H1 (cell line): Measurements from ENCODE around the gene CHD2.

Experiments used
- BACH1 ChIP-seq: IDR thresholded peaks from 2 replicates; pipeline ENCODE4 v1.6.1; 2012; ENCODE audit warnings: low read length, improper control_type of control experiment
- CHD1 ChIP-seq: IDR thresholded peaks from 2 replicates; pipeline ENCODE4 v1.6.1; 2012; ENCODE audit warnings: low read depth, low read length, improper control_type of control experiment
- CREB1 ChIP-seq: IDR thresholded peaks from 2 replicates; pipeline ENCODE4 v1.6.1; 2012; ENCODE audit warnings: inconsistent platforms
- CTBP2 ChIP-seq: IDR thresholded peaks from 2 replicates; pipeline ENCODE4 v1.7.0; 2011; ENCODE audit warnings: borderline replicate concordance, mild to moderate bottlenecking, moderate library complexity, mixed read lengths, low read length; ENCODE audit not compliant: insufficient read depth, insufficient read length
- CTCF ChIP-seq, 3 experiments: IDR thresholded peaks; 1 replicate in 2 of 3; 2 replicates in 1 of 3; pipeline versions ENCODE4 v1.5.1 to v1.6.1; 2011; ENCODE audit warnings: low read length in 3 of 3, mild to moderate bottlenecking in 3 of 3, inconsistent platforms in 2 of 3, low read depth in 1 of 3, moderate library complexity in 1 of 3; ENCODE audit not compliant: insufficient read depth in 1 of 3; ENCODE audit errors: control extremely low read depth in 1 of 3
- HDAC6 ChIP-seq: IDR thresholded peaks from one replicate; pipeline ENCODE4 v1.7.1; 2012; ENCODE audit warnings: low read depth, mild to moderate bottlenecking, inconsistent platforms, low read length, moderate library complexity
- JUN ChIP-seq: IDR thresholded peaks from 2 replicates; pipeline ENCODE4 v1.6.1; 2011; ENCODE audit warnings: low read depth, mild to moderate bottlenecking, improper control_type of control experiment, low read length
- POLR2A ChIP-seq, 2 experiments: IDR thresholded peaks; 1 replicate in 1 of 2; 2 replicates in 1 of 2; pipeline ENCODE4 v1.6.1; 2011; ENCODE audit warnings: low read depth in 2 of 2, low read length in 2 of 2, mild to moderate bottlenecking in 2 of 2; ENCODE audit errors: control extremely low read depth in 1 of 2
- POLR2AphosphoS5 ChIP-seq: IDR thresholded peaks from 2 replicates; pipeline ENCODE4 v1.6.1; 2011; ENCODE audit warnings: low read depth, low read length
- SIN3A ChIP-seq, 2 experiments: IDR thresholded peaks in 1 of 2; conservative IDR thresholded peaks in 1 of 2; 2 replicates each; pipeline ENCODE4 v1.6.1; 2011 to 2012; ENCODE audit warnings: low read length in 2 of 2, improper control_type of control experiment in 1 of 2, low read depth in 1 of 2, mild to moderate bottlenecking in 1 of 2
- SUZ12 ChIP-seq: fragments of 200-600 bp; sonication (generic); IDR thresholded peaks from 2 replicates; pipeline ENCODE4 v1.6.1; 2012; ENCODE audit warnings: mild to moderate bottlenecking, inconsistent platforms, low read length, moderate library complexity, mixed read lengths
- TEAD4 ChIP-seq: IDR thresholded peaks from 2 replicates; pipeline ENCODE4 v1.6.1; 2012; ENCODE audit warnings: low read depth, low read length, inconsistent platforms, mixed read lengths
- YY1 ChIP-seq: IDR thresholded peaks from 2 replicates; pipeline ENCODE4 v1.6.1; 2011; ENCODE audit warnings: low read depth, mild to moderate bottlenecking, low read length
- TF ChIP-seq, protein P1 (sequence below): IDR thresholded peaks from 2 replicates; pipeline ENCODE4 v1.6.1; 2012; ENCODE audit warnings: low read length, inconsistent platforms

DNA sequence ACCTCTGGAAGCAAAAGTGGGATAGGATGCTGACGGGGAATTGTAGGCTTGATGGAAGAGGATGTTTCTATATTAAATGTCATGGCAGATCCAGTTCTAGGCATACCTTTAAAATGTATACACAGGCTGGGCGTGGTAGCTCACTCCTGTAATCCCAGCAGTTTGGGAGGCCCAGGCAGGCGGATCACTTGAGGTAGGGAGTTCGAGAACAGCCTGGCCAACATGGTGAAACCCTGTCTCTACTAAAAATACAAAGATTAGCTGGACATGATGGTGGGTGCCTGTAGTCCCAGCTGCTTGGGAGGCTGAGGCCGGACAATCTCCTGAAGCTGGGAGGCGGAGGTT is 8.6 kb downstream of the CHD2 start:
- TF ChIP-seq CTCF (IDR thresholded peaks at IDR 0.05; ENCODE audit: control extremely low read depth in 1 of 3, insufficient read depth in 1 of 3, low read depth in 1 of 3, low read length in 3 of 3): no peak
- TF ChIP-seq POLR2AphosphoS5: no peak
- TF ChIP-seq YY1: no peak
- no peak for TF ChIP-seq BACH1
- TF ChIP-seq POLR2A (IDR thresholded peaks at IDR 0.05; ENCODE audit: control extremely low read depth in 1 of 2, low read depth in 2 of 2, low read length in 2 of 2): no peak
- TF ChIP-seq CTBP2: no peak
- TF ChIP-seq HDAC6: no peak
- TF ChIP-seq, protein P1, sequence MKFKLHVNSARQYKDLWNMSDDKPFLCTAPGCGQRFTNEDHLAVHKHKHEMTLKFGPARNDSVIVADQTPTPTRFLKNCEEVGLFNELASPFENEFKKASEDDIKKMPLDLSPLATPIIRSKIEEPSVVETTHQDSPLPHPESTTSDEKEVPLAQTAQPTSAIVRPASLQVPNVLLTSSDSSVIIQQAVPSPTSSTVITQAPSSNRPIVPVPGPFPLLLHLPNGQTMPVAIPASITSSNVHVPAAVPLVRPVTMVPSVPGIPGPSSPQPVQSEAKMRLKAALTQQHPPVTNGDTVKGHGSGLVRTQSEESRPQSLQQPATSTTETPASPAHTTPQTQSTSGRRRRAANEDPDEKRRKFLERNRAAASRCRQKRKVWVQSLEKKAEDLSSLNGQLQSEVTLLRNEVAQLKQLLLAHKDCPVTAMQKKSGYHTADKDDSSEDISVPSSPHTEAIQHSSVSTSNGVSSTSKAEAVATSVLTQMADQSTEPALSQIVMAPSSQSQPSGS: no peak
- TF ChIP-seq TEAD4: no peak
- TF ChIP-seq JUN: no peak
- TF ChIP-seq SUZ12: no peak
- TF ChIP-seq SIN3A (conservative IDR thresholded peaks at IDR 0.05 in 1 of 2, IDR thresholded peaks at IDR 0.05 in 1 of 2; ENCODE audit: low read depth in 1 of 2, low read length in 2 of 2): no peak
- TF ChIP-seq CREB1: no peak
- no peak for TF ChIP-seq CHD1
